ENCODE data around the gene ACTR1B.
"Not testable (repeated sequence)": the region's sequence is repeated elsewhere in the genome, so short reads cannot be mapped to it uniquely, and the experiment has no call there.

Gene ACTR1B

GRCh38 chr2:97617911-97618310, 45.9 kb downstream of the ACTR1B start:
- Histone ChIP-seq H3K4me2 (ENCODE audit: low read depth, low read length, poor library complexity, severe bottlenecking) (no peak overlapping the region), H2AFZ (ENCODE audit: low read depth, low read length, severe bottlenecking) (no peak overlapping the region), H3K79me2 (ENCODE audit: insufficient read depth, low read length) (no peaks in the 10 kb centered on the region), H3F3A (ENCODE audit: insufficient read depth) (no peaks in the 10 kb centered on the region), H3K27me3 (ENCODE audit: low read length) (no peaks in the 10 kb centered on the region), H3K9me2 (replicated peaks; ENCODE audit: insufficient read depth, low read length) (no peaks in the 10 kb centered on the region), H4K20me1 (ENCODE audit: low read depth, low read length) (no peaks in the 10 kb centered on the region), H3K4me3 (ENCODE audit: insufficient read depth, low read length, poor library complexity, severe bottlenecking) (no peak overlapping the region), H3K27ac (ENCODE audit: low read depth, low read length) (no peak overlapping the region), H3K9me3 (ENCODE audit: insufficient read depth, low read length) (no peaks in the 10 kb centered on the region), H3K9ac (ENCODE audit: low read length) (no peak overlapping the region), H3K36me3 (ENCODE audit: low read length) (no peaks in the 10 kb centered on the region)
- TF ChIP-seq EZH2phosphoT487 (conservative IDR thresholded peaks at IDR 0.05; ENCODE audit: low read length) (no peak), CTCF (IDR thresholded peaks at IDR 0.05; ENCODE audit: insufficient read depth, low read length, poor library complexity, severe bottlenecking) (no peak)

- not testable (repeated sequence) for H3K4me3 ChIP-seq (ENCODE audit: insufficient read depth, low read length, poor library complexity, severe bottlenecking); H3K9ac ChIP-seq (ENCODE audit: low read length); H3F3A ChIP-seq (ENCODE audit: insufficient read depth); H3K27ac ChIP-seq (ENCODE audit: low read depth, low read length); H3K27me3 ChIP-seq (ENCODE audit: low read length); H4K20me1 ChIP-seq (ENCODE audit: low read depth, low read length); H3K36me3 ChIP-seq (ENCODE audit: low read length); H3K4me2 ChIP-seq (ENCODE audit: low read depth, low read length, poor library complexity, severe bottlenecking); H2AFZ ChIP-seq (ENCODE audit: low read depth, low read length, severe bottlenecking); H3K79me2 ChIP-seq (ENCODE audit: insufficient read depth, low read length); H3K9me3 ChIP-seq (ENCODE audit: insufficient read depth, low read length); H3K9me2 ChIP-seq (replicated peaks; ENCODE audit: insufficient read depth, low read length)
These were observed 48.1 kb downstream of the ACTR1B start for GRCh38 chr2:97615746-97616145.

GRCh38 chr2:97611895-97612294, 51.9 kb downstream of the ACTR1B start:
- not testable (repeated sequence) for H4K20me1 ChIP-seq (ENCODE audit: low read depth, low read length); H3K79me2 ChIP-seq (ENCODE audit: insufficient read depth, low read length); H3K9me2 ChIP-seq (replicated peaks; ENCODE audit: insufficient read depth, low read length); H3K9me3 ChIP-seq (ENCODE audit: insufficient read depth, low read length); H3K4me3 ChIP-seq (ENCODE audit: insufficient read depth, low read length, poor library complexity, severe bottlenecking); H3K27ac ChIP-seq (ENCODE audit: low read depth, low read length); H3K9ac ChIP-seq (ENCODE audit: low read length); H3K4me2 ChIP-seq (ENCODE audit: low read depth, low read length, poor library complexity, severe bottlenecking); H2AFZ ChIP-seq (ENCODE audit: low read depth, low read length, severe bottlenecking); H3K27me3 ChIP-seq (ENCODE audit: low read length); H3F3A ChIP-seq (ENCODE audit: insufficient read depth); H3K36me3 ChIP-seq (ENCODE audit: low read length)

- not testable (repeated sequence) for H3K9ac ChIP-seq (ENCODE audit: low read length); H3F3A ChIP-seq (ENCODE audit: insufficient read depth); H2AFZ ChIP-seq (ENCODE audit: low read depth, low read length, severe bottlenecking); H3K4me2 ChIP-seq (ENCODE audit: low read depth, low read length, poor library complexity, severe bottlenecking); H3K27me3 ChIP-seq (ENCODE audit: low read length); H4K20me1 ChIP-seq (ENCODE audit: low read depth, low read length); H3K9me3 ChIP-seq (ENCODE audit: insufficient read depth, low read length); H3K4me3 ChIP-seq (ENCODE audit: insufficient read depth, low read length, poor library complexity, severe bottlenecking); H3K27ac ChIP-seq (ENCODE audit: low read depth, low read length); H3K9me2 ChIP-seq (replicated peaks; ENCODE audit: insufficient read depth, low read length); H3K79me2 ChIP-seq (ENCODE audit: insufficient read depth, low read length); H3K36me3 ChIP-seq (ENCODE audit: low read length)
These were observed 55.1 kb downstream of the ACTR1B start for GRCh38 chr2:97608745-97609144.

Measured in SU-DHL-6 (cell line).